GM18511 (cell line): ENCODE results near the gene ANKRD35.
A peak's percentile ranks its signal among the peaks of the same experiment; 100 is the strongest.
"Not testable (repeated sequence)": the region's sequence is repeated elsewhere in the genome, so short reads cannot be mapped to it uniquely, and the experiment has no call there.

Experiments used
- ATAC-seq: cut with Tn5 transposase; IDR thresholded peaks from one replicate; pipeline ENCODE4 v1.9.1; 2021; ENCODE audit warnings: mild to moderate bottlenecking, moderate library complexity; ENCODE audit not compliant: unreplicated experiment

Gene ANKRD35

DNA sequence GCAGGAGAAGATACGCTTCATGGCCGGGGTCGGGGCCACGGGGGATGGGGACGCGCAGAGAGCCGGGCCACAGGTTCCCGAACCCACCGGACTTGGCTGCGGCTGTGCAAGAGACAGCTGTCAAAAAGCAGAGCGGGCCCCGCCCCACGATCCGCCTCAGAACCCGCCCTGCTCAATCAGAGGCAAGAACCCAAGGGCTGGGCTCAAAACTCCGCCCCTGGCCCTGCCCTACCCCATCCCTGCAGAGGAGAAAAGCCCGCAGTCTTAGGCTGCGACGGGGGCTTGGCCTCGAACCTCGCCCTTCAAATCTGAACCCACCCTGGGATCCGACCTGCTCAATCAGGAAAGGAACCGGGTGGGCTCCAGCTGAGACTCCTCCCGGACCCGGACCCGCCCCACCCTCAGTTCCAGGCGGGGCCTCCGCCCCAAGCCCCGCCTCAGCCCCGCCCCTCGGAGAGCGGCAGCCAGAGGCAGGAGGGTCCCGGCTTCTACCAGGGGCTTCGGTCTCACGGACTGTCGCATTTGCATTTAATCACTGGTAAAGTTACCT is at the start of gene ANKRD35:
ANKRD35 (minus strand) TSS at position 129 of the 550 bp plus-strand sequence; CDS start at position 21, 108 bp downstream.
- ATAC-seq, result peak; percentile 100

GRCh38 chr1:145932522-145933009 is 46.9 kb upstream of the ANKRD35 start:
- not testable (repeated sequence) for ATAC-seq

DNA sequence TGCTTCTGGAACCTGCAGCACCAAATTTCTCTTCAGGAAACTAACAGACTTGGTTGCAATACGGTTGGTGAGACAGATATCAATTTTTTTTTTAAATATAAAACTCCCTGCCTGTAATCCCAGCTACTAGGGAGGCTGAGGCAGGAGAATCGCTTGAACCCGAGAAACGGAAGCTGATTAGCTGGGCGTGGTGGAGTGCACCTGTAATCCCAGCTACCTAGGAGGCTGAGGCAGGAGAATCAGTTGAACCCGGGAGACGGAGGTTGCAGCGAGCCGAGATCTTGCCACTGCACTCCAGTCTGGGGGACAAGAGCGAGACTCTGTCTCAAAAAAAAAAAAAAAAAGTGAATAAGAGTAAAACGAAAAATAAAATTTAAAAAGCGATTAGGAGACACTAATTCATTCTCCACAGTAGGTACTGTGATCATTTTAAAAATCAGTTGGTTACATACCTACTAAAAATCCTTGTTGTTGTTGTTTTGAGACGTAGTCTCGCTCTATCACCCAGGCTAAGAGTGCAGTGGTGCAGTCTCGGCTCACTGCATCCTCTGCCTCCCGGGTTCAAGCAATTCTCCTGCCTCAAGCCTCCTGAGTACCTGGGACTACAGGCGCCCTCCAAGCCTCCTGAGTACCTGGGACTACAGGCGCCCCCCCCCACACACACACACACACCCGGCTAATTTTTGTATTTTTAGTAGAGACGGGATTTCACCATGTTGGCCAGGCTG is 42.4 kb upstream of the ANKRD35 start:
- no peak for ATAC-seq

GRCh38 chr1:145927063-145927886 is 41.6 kb upstream of the ANKRD35 start, which contains the start of gene RBM8A:
RBM8A (minus strand) TSS chr1:145927484; CDS start chr1:145927426, 58 bp downstream.
- ATAC-seq, result peak; percentile 96

DNA sequence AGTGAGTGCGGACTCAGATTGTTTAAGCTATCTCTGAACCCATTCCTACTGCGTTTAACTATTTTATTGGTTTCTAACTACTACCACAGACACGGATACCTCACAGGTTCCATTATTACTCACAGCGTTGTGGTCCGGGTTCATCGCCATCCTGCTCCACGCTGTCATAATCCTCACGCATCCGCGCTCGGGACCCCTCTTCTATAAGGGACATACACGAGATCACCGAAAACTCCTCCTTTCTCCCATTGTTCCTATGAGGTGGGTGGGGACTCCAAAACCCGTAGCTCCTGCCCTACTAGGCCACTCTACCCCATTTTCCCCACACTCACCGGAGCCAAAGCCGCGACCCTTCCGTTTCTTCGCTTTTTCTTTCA is 41.0 kb upstream of the ANKRD35 start:
- ATAC-seq, result peak; percentile 18

DNA sequence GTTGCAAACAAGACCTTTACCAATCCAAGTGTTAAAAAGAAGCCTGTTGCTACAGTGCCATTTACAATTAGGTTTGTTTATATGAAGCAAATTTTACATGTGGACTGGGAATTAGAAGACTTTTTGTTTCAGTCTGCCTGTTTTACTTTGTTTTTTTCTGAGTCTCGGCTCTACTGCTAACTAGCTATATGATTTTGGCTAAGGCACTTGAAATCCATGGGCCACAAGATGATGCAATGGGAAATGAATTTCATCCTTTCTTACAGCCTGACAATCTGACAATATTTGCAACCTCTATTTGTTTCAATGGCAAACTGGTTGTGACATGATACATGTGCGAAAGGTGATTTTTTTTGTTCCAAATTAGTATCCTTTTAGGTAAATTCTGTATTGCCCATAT is 36.6 kb upstream of the ANKRD35 start:
- ATAC-seq, result no peak

- ATAC-seq, result not testable (repeated sequence)
Measured at GRCh38 chr1:145920297-145920696, 34.6 kb upstream of the ANKRD35 start.

DNA sequence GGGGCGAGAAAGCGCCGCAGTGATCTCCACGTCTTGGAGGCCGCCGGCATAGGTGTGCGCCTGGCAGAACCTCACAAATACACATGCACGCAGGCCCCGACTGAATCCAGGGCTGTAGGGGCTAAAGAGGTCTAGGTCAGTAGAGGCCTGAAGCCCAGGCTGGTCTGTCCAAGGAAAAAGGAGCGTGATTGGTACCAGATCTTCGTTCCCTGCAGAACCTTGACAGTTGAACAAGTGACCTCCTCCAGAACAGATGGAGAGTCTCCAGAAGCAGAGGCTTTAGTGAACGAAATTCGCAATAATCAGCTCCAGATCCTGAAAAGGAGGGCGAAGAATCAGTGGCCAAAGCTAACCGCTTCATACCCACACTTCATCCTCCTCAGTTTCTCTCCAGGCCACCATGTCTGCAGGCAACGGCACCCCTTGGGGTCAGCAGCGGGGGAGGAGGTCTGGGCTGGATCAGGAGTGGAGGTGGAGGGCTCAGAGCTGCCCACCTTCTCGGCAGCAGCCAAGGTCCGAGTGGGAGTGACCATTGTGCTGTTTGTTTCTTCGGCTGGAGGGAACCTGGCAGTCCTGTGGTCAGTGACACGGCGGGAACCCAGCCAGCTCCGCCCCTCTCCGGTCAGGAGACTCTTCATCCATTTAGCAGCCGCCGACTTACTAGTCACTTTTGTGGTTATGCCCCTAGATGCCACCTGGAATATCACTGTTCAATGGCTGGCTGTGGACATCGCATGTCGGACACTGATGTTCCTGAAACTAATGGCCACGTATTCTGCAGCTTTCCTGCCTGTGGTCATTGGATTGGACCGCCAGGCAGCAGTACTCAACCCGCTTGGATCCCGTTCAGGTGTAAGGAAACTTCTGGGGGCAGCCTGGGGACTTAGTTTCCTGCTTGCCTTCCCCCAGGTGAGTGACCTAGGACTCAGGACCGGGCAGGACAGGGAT is 33.6 kb upstream of the ANKRD35 start:
- peak; percentile 90 for ATAC-seq

GRCh38 chr1:145918144-145918991 is 32.7 kb upstream of the ANKRD35 start, which contains the start of gene PEX11B:
PEX11B (minus strand) TSS chr1:145918717; CDS start chr1:145918688, 29 bp downstream.
- ATAC-seq, result peak; percentile 89

DNA sequence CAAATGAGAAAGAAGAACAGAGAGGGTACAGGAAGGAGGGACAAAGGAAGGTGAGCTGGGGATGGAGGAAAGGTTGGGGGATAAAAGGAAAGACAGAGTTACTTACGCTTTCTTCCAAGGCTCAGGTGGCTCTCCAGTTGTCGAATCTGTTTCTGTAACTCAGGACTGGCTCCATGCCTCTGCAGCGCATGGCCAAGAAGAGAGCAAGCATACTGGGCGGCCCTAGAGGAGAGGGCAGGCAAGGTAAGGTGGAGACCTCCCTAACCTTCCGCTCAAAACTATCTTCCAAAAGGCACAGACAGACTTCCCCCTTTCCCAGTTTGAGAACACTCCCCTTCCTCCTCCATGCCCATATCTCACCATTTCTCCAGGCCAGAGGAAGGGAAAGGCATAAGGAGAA is 31.9 kb upstream of the ANKRD35 start:
- no peak for ATAC-seq

GRCh38 chr1:145916745-145917144 is 31.1 kb upstream of the ANKRD35 start:
- ATAC-seq, result no peak

DNA sequence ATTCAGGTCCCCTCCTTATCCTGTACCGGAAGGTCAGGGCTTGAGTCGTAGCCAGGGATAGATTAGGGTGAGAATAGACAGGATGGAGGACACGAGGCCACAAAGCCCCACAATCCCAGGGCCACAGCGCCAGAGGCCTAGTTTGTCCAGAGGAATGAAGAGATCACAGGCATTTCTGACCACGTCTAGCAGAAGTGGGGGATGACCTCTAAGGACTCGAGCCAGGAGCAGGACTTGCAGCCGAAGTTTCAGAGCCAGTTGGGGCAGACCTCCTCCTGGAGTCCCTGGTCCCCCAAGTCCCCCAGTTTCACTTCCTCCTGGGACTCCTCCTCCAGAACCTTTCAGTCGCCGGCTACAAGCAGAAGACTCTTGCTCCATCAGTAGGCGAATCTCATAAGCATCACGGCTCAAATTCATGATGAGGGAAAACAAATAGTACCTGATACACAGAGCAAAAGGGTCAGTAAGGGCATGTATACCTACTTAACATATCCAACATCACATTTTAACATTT is 26.5 kb upstream of the ANKRD35 start:
- ATAC-seq, result no peak

DNA sequence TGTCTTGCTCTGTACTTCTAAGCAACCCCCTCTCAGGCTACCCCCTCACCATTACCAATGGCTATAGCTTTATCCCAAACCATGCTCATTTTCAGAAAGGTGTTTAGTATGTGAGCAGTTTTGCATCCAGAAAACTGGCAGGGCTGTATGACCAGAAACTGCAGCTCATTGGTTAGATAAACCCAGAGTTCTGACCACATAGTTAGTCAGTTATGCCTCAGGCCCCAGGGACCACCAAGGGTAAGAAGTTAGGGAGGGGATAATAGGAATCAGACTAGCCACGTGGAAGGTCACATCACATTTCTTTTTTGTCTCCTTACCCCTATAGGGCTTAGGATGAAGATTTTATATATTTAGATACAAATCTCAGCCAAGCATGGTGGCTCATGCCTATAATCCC is 23.0 kb upstream of the ANKRD35 start:
- no peak for ATAC-seq

GRCh38 chr1:145906954-145907753 is 21.5 kb upstream of the ANKRD35 start:
- no peak for ATAC-seq

GRCh38 chr1:145901312-145902021 is 15.8 kb upstream of the ANKRD35 start:
- no peak for ATAC-seq

- ATAC-seq, result no peak
Measured at GRCh38 chr1:145898756-145899155, 13.1 kb upstream of the ANKRD35 start.

GRCh38 chr1:145897969-145898368 is 12.3 kb upstream of the ANKRD35 start:
- no peak for ATAC-seq

DNA sequence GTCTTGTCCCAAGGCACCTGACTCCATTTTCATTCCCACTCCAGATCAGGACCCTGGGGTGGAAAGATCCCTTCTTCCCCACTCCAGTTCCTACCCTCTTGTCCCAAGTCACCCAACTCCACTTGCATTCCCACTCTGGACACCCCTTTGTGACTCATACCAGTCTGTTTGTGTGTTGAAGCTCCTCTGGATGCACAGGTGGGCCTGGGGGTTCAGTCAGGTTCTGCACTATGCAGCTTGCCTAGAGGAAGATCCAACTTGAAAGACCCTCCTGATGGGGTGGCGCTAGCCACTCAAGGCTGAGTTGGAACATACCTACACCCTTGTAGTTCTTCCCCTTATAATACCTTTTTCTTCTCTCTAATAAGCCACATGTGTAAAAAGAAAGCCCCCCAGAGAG is 9.8 kb upstream of the ANKRD35 start:
- no peak for ATAC-seq
